GM21825 (cell line): ENCODE data around the gene CCL4L2.
A peak's percentile ranks its signal among the peaks of the same experiment; 100 is the strongest.
"Not testable (repeated sequence)": the region's sequence is repeated elsewhere in the genome, so short reads cannot be mapped to it uniquely, and the experiment has no call there.

Source experiments
- ATAC-seq: cut with Tn5 transposase; IDR thresholded peaks from one replicate; pipeline ENCODE4 v1.9.1; 2021; ENCODE audit warnings: mild to moderate bottlenecking, moderate library complexity; ENCODE audit not compliant: unreplicated experiment

CCL4L2 gene

GRCh38 chr17:36210439-36211211 lies at the start of gene CCL4L2:
Gene CCL4L2, plus strand, starts transcription at chr17:36211063.
- ATAC-seq, result peak; percentile 57

- not testable (repeated sequence) for ATAC-seq
Observed at GRCh38 chr17:36168836-36169235, 42.0 kb upstream of the CCL4L2 start.

- ATAC-seq, result not testable (repeated sequence)
Observed at GRCh38 chr17:36176536-36176935, 34.3 kb upstream of the CCL4L2 start, which contains the start of gene TBC1D3B. Gene TBC1D3B, minus strand, starts transcription at chr17:36176636. Its CDS starts 1,586 bp downstream, at chr17:36175050.

- not testable (repeated sequence) for ATAC-seq
Observed at GRCh38 chr17:36181446-36182175, 29.3 kb upstream of the CCL4L2 start.

GRCh38 chr17:36182176-36183000 lies 28.5 kb upstream of the CCL4L2 start:
- ATAC-seq, result peak; percentile 9

GRCh38 chr17:36183001-36183971 lies 27.6 kb upstream of the CCL4L2 start:
- ATAC-seq, result peak; percentile 34

GRCh38 chr17:36184023-36184765 lies 26.7 kb upstream of the CCL4L2 start:
- no peak for ATAC-seq

GRCh38 chr17:36185416-36185815 lies 25.4 kb upstream of the CCL4L2 start:
- no peak for ATAC-seq

- ATAC-seq, result not testable (repeated sequence)
Observed at GRCh38 chr17:36186810-36187763, 23.8 kb upstream of the CCL4L2 start.

GRCh38 chr17:36187943-36188665 lies 22.8 kb upstream of the CCL4L2 start:
- not testable (repeated sequence) for ATAC-seq

GRCh38 chr17:36188891-36189306 lies 22.0 kb upstream of the CCL4L2 start:
- peak; percentile 55 for ATAC-seq

- ATAC-seq, result not testable (repeated sequence)
Observed at GRCh38 chr17:36189993-36190392, 20.9 kb upstream of the CCL4L2 start.

- ATAC-seq, result not testable (repeated sequence)
Observed at GRCh38 chr17:36190549-36191330, 20.1 kb upstream of the CCL4L2 start.

- no peak for ATAC-seq
Observed at GRCh38 chr17:36193216-36193775, 17.6 kb upstream of the CCL4L2 start.

- ATAC-seq, result not testable (repeated sequence)
Observed at GRCh38 chr17:36194147-36194831, 16.6 kb upstream of the CCL4L2 start.
